ENCODE data around the gene STX8.

GRCh38 chr17:9269350-9270035 lies 306.1 kb downstream of the STX8 start:
- no peak for TF ChIP-seq E2F4 (CRISPR knock-in tag; IDR thresholded peaks at IDR 0.05; ENCODE audit: low read depth)
- TF ChIP-seq ZNF239 (CRISPR knock-in tag; IDR thresholded peaks at IDR 0.05), result no peak
- no peak for TF ChIP-seq SMARCA5 (IDR thresholded peaks at IDR 0.05)
